GM23338 (cell line): ENCODE data around the gene PNPT1. TPM values are rescaled to one million over a fixed set of nuclear protein-coding genes. Genes with fewer than 3 reads are reported as not detected.

ENCODE experiments used
- ATAC-seq: fragments of 200-7000 bp; cut with Tn5 transposase; 3 replicates; pipeline ENCODE4 v1.9.1; 2020
- DNase-seq: peaks from one replicate; pipeline ENCODE4 v3.0.0-alpha.2; 2015; ENCODE audit warnings: low spot score
- H2AFZ ChIP-seq: fragments of 200-600 bp; sonication (generic); 2 replicates; pipeline ENCODE4 v1.8.0; 2016; ENCODE audit warnings: antibody characterized with exemption, mild to moderate bottlenecking, moderate library complexity
- H3F3A ChIP-seq: fragments of 200-600 bp; sonication (generic); replicated peaks from 2 replicates; pipeline ENCODE4 v1.8.0; 2017; ENCODE audit warnings: antibody characterized with exemption, mixed run types, low read depth
- H3K27ac ChIP-seq: fragments of 200-600 bp; sonication (generic); 2 replicates; pipeline ENCODE4 v1.6.1; 2016; ENCODE audit warnings: low read depth
- H3K27me3 ChIP-seq: fragments of 200-600 bp; sonication (generic); 2 replicates; pipeline ENCODE4 v1.8.0; 2016; ENCODE audit warnings: mild to moderate bottlenecking, mixed run types, moderate library complexity; ENCODE audit not compliant: insufficient read depth
- H3K36me3 ChIP-seq: fragments of 200-600 bp; sonication (generic); 2 replicates; pipeline ENCODE4 v1.8.0; 2016; ENCODE audit warnings: mild to moderate bottlenecking; ENCODE audit not compliant: insufficient read depth
- H3K4me1 ChIP-seq: fragments of 200-600 bp; sonication (generic); 2 replicates; pipeline ENCODE4 v1.8.0; 2016; ENCODE audit warnings: mild to moderate bottlenecking, moderate library complexity; ENCODE audit not compliant: insufficient read depth
- H3K4me2 ChIP-seq: fragments of 200-600 bp; sonication (generic); 2 replicates; pipeline ENCODE4 v1.7.1; 2017; ENCODE audit warnings: mixed run types
- H3K4me3 ChIP-seq: fragments of 200-600 bp; sonication (generic); 2 replicates; pipeline ENCODE4 v1.6.1; 2016; ENCODE audit warnings: mixed run types
- H3K79me2 ChIP-seq: fragments of 200-600 bp; sonication (generic); replicated peaks from 2 replicates; pipeline ENCODE4 v1.8.0; 2017; ENCODE audit warnings: mild to moderate bottlenecking; ENCODE audit not compliant: insufficient read depth
- H3K9me2 ChIP-seq: fragments of 200-600 bp; sonication (generic); 2 replicates; pipeline ENCODE4 v1.8.0; 2017; ENCODE audit not compliant: insufficient read depth
- H4K20me1 ChIP-seq: fragments of 200-600 bp; sonication (generic); replicated peaks from 2 replicates; pipeline ENCODE4 v1.8.0; 2017; ENCODE audit warnings: mild to moderate bottlenecking; ENCODE audit not compliant: insufficient read depth
- H3K27ac Mint-ChIP-seq: 2 replicates; pipeline ENCODE4 v1.8.0; 2020; ENCODE audit warnings: inconsistent platforms, mild to moderate bottlenecking, moderate library complexity, mixed read lengths
- H3K27me3 Mint-ChIP-seq: 3 replicates; pipeline ENCODE4 v1.8.0; 2022; ENCODE audit warnings: low read depth, mild to moderate bottlenecking, moderate library complexity, mixed read lengths, inconsistent platforms; ENCODE audit not compliant: insufficient read depth, poor library complexity
- H3K36me3 Mint-ChIP-seq: 3 replicates; pipeline ENCODE4 v1.8.0; 2021; ENCODE audit warnings: low read depth, mild to moderate bottlenecking, inconsistent platforms, moderate library complexity, mixed read lengths
- H3K4me1 Mint-ChIP-seq: 3 replicates; pipeline ENCODE4 v1.8.0; 2020; ENCODE audit warnings: mild to moderate bottlenecking, inconsistent platforms, mixed read lengths
- H3K4me3 Mint-ChIP-seq: 3 replicates; pipeline ENCODE4 v1.8.0; 2021; ENCODE audit warnings: moderate library complexity, mild to moderate bottlenecking, inconsistent platforms, mixed read lengths
- H3K9me3 Mint-ChIP-seq: 3 replicates; pipeline ENCODE4 v1.8.0; 2020; ENCODE audit warnings: moderate library complexity, mild to moderate bottlenecking, inconsistent platforms, mixed read lengths
- CREB1 ChIP-seq: fragments of 250-450 bp; sonication (Bioruptor Pico); IDR thresholded peaks from 2 replicates; pipeline ENCODE4 v1.5.0; 2020; ENCODE audit warnings: low read depth, mild to moderate bottlenecking, moderate library complexity
- EZH2 ChIP-seq: fragments of 200-600 bp; sonication (generic); IDR thresholded peaks from one replicate; pipeline ENCODE4 v1.8.0; 2017; ENCODE audit warnings: antibody characterized with exemption, mild to moderate bottlenecking, low read depth; ENCODE audit not compliant: unreplicated experiment
- JUNB ChIP-seq: IDR thresholded peaks from one replicate; pipeline ENCODE4 v1.6.1; 2016; ENCODE audit warnings: antibody characterized with exemption; ENCODE audit not compliant: unreplicated experiment
- NANOG ChIP-seq: IDR thresholded peaks from 2 replicates; pipeline ENCODE4 v1.6.1; 2016; ENCODE audit warnings: antibody characterized with exemption, borderline replicate concordance
- POLR2AphosphoS5 ChIP-seq: IDR thresholded peaks from 2 replicates; pipeline ENCODE4 v1.6.1; 2016; ENCODE audit warnings: antibody characterized with exemption, low read depth
- REST ChIP-seq: IDR thresholded peaks from one replicate; pipeline ENCODE4 v1.6.1; 2018; ENCODE audit warnings: antibody characterized with exemption; ENCODE audit not compliant: unreplicated experiment
- ZNF114 ChIP-seq: fragments of 250-450 bp; sonication (Bioruptor Pico); IDR thresholded peaks from 2 replicates; pipeline ENCODE4 v1.5.0; 2020; ENCODE audit warnings: mild to moderate bottlenecking, moderate library complexity
- ZNF462 ChIP-seq: fragments of 250-450 bp; sonication (Bioruptor Pico); IDR thresholded peaks from 2 replicates; pipeline ENCODE4 v1.5.0; 2020; ENCODE audit warnings: mild to moderate bottlenecking, moderate library complexity
- polyA plus RNA-seq: library from polyadenylated mRNA; unstranded; fragments of >200 nt; fragmentation: Nextera tagmentation; extraction: Ambion mirVana; gene quantifications from 2 replicates; pipeline ENCODE4 v1.2.1, GENCODE V29; 2016
- total RNA-seq: library from RNA; depleted of rRNA; stranded (reverse); fragments of >200 nt; shearing (Covaris generic); gene quantifications from 2 replicates; pipeline ENCODE4 v1.2.3, GENCODE V29; 2014
- TF ChIP-seq, protein P1 (sequence below), 2 experiments: fragments of 200-600 bp in 1 of 2; sonication (generic) in 1 of 2; conservative IDR thresholded peaks; 2 replicates each; pipeline versions ENCODE4 v1.5.1 to v1.6.1; 2016 to 2017; ENCODE audit warnings: antibody characterized with exemption in 2 of 2, low read depth in 2 of 2, mild to moderate bottlenecking in 2 of 2, moderate library complexity in 1 of 2
- TF ChIP-seq, protein P2 (sequence below): IDR thresholded peaks from 2 replicates; pipeline ENCODE4 v1.6.1; 2016; ENCODE audit warnings: antibody characterized with exemption

The PNPT1 gene
- total and polyA plus RNA-seq, 2 experiments from 2014 or later, result 31.1 to 34.6 TPM

DNA sequence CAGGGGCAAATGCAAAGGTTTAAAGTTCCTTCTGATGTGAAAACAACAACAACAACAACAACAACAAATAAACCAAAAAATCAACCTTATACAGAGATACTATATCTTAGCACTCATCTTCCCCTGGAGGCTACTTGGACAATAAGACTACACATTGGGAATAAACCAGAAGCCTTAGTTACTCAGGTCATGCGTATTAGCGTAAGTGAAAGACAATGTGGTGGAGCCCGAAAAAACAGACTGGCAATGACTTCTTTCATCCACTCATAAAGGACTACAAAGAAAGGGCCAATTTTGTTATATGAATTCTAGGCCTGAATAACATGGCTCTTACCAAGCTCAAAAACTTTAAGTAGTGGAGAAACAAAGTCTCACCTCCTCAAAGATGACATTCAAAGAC lies 56.8 kb downstream of the PNPT1 start (continued):
- TF ChIP-seq, protein P1, sequence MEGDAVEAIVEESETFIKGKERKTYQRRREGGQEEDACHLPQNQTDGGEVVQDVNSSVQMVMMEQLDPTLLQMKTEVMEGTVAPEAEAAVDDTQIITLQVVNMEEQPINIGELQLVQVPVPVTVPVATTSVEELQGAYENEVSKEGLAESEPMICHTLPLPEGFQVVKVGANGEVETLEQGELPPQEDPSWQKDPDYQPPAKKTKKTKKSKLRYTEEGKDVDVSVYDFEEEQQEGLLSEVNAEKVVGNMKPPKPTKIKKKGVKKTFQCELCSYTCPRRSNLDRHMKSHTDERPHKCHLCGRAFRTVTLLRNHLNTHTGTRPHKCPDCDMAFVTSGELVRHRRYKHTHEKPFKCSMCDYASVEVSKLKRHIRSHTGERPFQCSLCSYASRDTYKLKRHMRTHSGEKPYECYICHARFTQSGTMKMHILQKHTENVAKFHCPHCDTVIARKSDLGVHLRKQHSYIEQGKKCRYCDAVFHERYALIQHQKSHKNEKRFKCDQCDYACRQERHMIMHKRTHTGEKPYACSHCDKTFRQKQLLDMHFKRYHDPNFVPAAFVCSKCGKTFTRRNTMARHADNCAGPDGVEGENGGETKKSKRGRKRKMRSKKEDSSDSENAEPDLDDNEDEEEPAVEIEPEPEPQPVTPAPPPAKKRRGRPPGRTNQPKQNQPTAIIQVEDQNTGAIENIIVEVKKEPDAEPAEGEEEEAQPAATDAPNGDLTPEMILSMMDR (conservative IDR thresholded peaks at IDR 0.05; ENCODE audit: low read depth in 2 of 2), result no peak
- no peak for TF ChIP-seq ZNF114
- TF ChIP-seq, protein P2, sequence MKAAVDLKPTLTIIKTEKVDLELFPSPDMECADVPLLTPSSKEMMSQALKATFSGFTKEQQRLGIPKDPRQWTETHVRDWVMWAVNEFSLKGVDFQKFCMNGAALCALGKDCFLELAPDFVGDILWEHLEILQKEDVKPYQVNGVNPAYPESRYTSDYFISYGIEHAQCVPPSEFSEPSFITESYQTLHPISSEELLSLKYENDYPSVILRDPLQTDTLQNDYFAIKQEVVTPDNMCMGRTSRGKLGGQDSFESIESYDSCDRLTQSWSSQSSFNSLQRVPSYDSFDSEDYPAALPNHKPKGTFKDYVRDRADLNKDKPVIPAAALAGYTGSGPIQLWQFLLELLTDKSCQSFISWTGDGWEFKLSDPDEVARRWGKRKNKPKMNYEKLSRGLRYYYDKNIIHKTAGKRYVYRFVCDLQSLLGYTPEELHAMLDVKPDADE, result no peak
- TF ChIP-seq JUNB, result no peak

GRCh38 chr2:55628931-55629330 lies 64.7 kb downstream of the PNPT1 start:
- no peaks in the 10 kb centered on the region for H3K4me1 Mint-ChIP-seq
- Histone ChIP-seq H3K4me1 (no peaks in the 10 kb centered on the region), H3K4me3 (no peak overlapping the region), H3K36me3 (peaks cover 7% of the 10 kb centered on the region), H3K4me2 (no peak overlapping the region), H3K79me2 (peaks cover 5% of the 10 kb centered on the region), H3K9me2 (no peaks in the 10 kb centered on the region), H4K20me1 (peaks cover 8% of the 10 kb centered on the region; the same call in 1 of the 2 replicates), H3K27ac (no peak overlapping the region), H2AFZ (no peak overlapping the region), H3K27me3 (no peaks in the 10 kb centered on the region), H3F3A (no peaks in the 10 kb centered on the region)
- H3K27ac Mint-ChIP-seq, result no peak overlapping the region
- H3K4me3 Mint-ChIP-seq, result no peak overlapping the region
- H3K36me3 Mint-ChIP-seq, result peaks cover 12% of the 10 kb centered on the region
- DNase-seq (no peak), ATAC-seq (no peak)
- peaks cover 2% of the 10 kb centered on the region for H3K27me3 Mint-ChIP-seq
- H3K9me3 Mint-ChIP-seq, result no peaks in the 10 kb centered on the region; the same call in 2 of the 3 replicates
- TF ChIP-seq JUNB (no peak), REST (no peak), NANOG (no peak), CREB1 (no peak), ZNF462 (CRISPR knock-in tag) (no peak), POLR2AphosphoS5 (no peak), EZH2 (no peak), ZNF114 (no peak)
- TF ChIP-seq, protein P1 (conservative IDR thresholded peaks at IDR 0.05; ENCODE audit: low read depth in 2 of 2), result no peak
